HepG2 (cell line): ENCODE data around the gene COA7. TPM values are rescaled to one million over a fixed set of nuclear protein-coding genes. Genes with fewer than 3 reads are reported as not detected.

Experiments used
- ARID4A ChIP-seq: sonication (generic); formaldehyde crosslinking; IDR thresholded peaks from 2 replicates; pipeline ENCODE4 v1.5.0; 2020; ENCODE audit warnings: mild to moderate bottlenecking, missing genetic modification reagents, borderline replicate concordance
- GABPB1 ChIP-seq: IDR thresholded peaks from 2 replicates; pipeline ENCODE4 v1.6.1; 2016; ENCODE audit warnings: mild to moderate bottlenecking, missing genetic modification reagents, moderate library complexity, missing compliant biosample characterization
- KDM2A ChIP-seq: sonication (generic); formaldehyde crosslinking; IDR thresholded peaks from 2 replicates; pipeline ENCODE4 v1.4.0; 2020; ENCODE audit warnings: low read depth, missing genetic modification reagents, borderline replicate concordance
- MAF1 ChIP-seq: sonication (generic); formaldehyde crosslinking; IDR thresholded peaks from 2 replicates; pipeline ENCODE4 v1.5.0; 2020; ENCODE audit warnings: missing genetic modification reagents, borderline replicate concordance
- MED13 ChIP-seq: sonication (generic); formaldehyde crosslinking; IDR thresholded peaks from 2 replicates; pipeline ENCODE4 v1.5.0; 2020; ENCODE audit warnings: missing genetic modification reagents
- NAIF1 ChIP-seq: sonication (generic); formaldehyde crosslinking; IDR thresholded peaks from 2 replicates; pipeline ENCODE4 v1.5.0; 2020; ENCODE audit warnings: mild to moderate bottlenecking, missing genetic modification reagents, borderline replicate concordance
- RBFOX2 ChIP-seq: fragments of 200-400 bp; formaldehyde crosslinking; IDR thresholded peaks from 2 replicates; pipeline ENCODE4 v1.6.1; 2017; ENCODE audit warnings: low read depth, mild to moderate bottlenecking, low read length
- SP4 ChIP-seq: sonication (generic); formaldehyde crosslinking; IDR thresholded peaks from 2 replicates; pipeline ENCODE4 v1.8.1; 2023; ENCODE audit warnings: mild to moderate bottlenecking, missing genetic modification reagents
- THAP11 ChIP-seq: IDR thresholded peaks from 2 replicates; pipeline ENCODE4 v1.6.1; 2016; ENCODE audit warnings: missing biosample characterization, missing genetic modification reagents
- YEATS2 ChIP-seq: sonication (generic); formaldehyde crosslinking; IDR thresholded peaks from 2 replicates; pipeline ENCODE4 v1.4.0; 2020; ENCODE audit warnings: missing genetic modification reagents, borderline replicate concordance
- ZFP1 ChIP-seq: IDR thresholded peaks from 2 replicates; pipeline ENCODE4 v1.6.1; 2016
- ZFY ChIP-seq: sonication (generic); formaldehyde crosslinking; IDR thresholded peaks from 2 replicates; pipeline ENCODE4 v1.4.0; 2020; ENCODE audit warnings: missing genetic modification reagents
- ZNF20 ChIP-seq: sonication (generic); formaldehyde crosslinking; IDR thresholded peaks from 2 replicates; pipeline ENCODE4 v1.4.0; 2020; ENCODE audit warnings: mild to moderate bottlenecking, moderate library complexity, missing genetic modification reagents
- polyA plus RNA-seq, 8 experiments: library from polyadenylated mRNA; depleted of rRNA in 3 of 8; stranded (reverse) in 7 of 8; unstranded in 1 of 8; fragments of >200 nt; fragmentation: Illumina TruSeq in 4 of 8; extraction: Trizol in 4 of 8; gene quantifications; 2 replicates each; pipeline versions ENCODE4 v1.2.1 to v1.2.3, GENCODE V29; 2011 to 2016; ENCODE audit warnings: low read depth in 4 of 8, missing spikeins in 1 of 8, mixed read lengths in 1 of 8; ENCODE audit not compliant: insufficient read depth in 1 of 8
- total RNA-seq, 5 experiments: library from RNA; depleted of rRNA; stranded (reverse); fragments of >200 nt; fragmentation: Illumina TruSeq; extraction: Trizol; gene quantifications; 2 replicates each; pipeline ENCODE4 v1.2.3, GENCODE V29; 2016; ENCODE audit warnings: low read depth in 1 of 5
- TF ChIP-seq, protein P1 (sequence below): sonication (generic); formaldehyde crosslinking; IDR thresholded peaks from 2 replicates; pipeline ENCODE4 v1.5.0; 2020; ENCODE audit warnings: mild to moderate bottlenecking, missing genetic modification reagents, borderline replicate concordance
- TF ChIP-seq, protein P2 (sequence below): sonication (generic); formaldehyde crosslinking; IDR thresholded peaks from 2 replicates; pipeline ENCODE4 v1.9.0; 2022; ENCODE audit warnings: low read depth, missing genetic modification reagents

The COA7 gene
- total and polyA plus RNA-seq, 2 of the 13 experiments (the other 11 are each of a cell fraction or from before 2014, with no cell fraction given): 12.3 to 30.4 TPM

DNA sequence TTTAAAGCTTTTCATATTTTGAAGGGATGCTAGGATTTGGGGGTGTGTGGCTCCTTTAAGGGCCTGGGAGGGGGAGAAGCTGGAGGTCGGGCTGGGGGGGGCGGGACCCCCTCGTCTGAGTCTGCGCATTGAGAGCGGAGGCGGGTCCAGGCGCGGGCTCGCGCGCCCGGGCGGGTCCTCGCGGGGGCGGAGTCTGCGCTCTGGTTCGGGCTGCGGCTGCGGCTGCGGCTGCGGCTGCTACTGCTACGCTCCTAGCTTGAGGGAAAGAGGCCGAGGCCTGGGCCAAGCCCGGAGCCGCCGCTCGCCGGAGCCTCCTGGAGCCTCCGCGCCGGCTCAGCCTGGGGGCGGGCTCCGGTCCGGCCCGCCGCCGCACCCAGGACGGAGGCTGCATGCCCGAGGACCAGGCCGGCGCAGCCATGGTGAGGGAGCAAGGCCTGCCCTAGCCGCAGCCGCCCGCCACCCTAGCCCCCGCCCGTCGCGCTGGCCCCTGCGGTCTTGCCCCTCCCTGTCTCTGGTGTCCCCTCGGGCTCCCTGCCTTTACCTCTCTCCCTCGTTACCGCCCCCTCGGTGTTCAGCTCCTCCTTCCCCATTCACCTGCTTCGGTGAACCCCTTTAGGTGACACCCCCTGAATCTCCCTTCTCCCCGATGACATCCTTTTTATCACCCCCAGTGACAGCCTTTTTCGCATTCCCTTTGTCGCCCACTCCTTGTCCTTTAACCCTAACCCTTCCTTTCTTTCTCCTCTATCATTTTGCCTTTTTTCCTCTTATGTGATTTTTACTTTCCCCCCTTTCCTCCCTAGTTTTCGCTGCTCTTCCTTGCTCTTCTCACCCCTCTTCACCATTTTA lies 28.3 kb upstream of the COA7 start, which contains the start of gene ZYG11B (continued):
- TF ChIP-seq, protein P1, sequence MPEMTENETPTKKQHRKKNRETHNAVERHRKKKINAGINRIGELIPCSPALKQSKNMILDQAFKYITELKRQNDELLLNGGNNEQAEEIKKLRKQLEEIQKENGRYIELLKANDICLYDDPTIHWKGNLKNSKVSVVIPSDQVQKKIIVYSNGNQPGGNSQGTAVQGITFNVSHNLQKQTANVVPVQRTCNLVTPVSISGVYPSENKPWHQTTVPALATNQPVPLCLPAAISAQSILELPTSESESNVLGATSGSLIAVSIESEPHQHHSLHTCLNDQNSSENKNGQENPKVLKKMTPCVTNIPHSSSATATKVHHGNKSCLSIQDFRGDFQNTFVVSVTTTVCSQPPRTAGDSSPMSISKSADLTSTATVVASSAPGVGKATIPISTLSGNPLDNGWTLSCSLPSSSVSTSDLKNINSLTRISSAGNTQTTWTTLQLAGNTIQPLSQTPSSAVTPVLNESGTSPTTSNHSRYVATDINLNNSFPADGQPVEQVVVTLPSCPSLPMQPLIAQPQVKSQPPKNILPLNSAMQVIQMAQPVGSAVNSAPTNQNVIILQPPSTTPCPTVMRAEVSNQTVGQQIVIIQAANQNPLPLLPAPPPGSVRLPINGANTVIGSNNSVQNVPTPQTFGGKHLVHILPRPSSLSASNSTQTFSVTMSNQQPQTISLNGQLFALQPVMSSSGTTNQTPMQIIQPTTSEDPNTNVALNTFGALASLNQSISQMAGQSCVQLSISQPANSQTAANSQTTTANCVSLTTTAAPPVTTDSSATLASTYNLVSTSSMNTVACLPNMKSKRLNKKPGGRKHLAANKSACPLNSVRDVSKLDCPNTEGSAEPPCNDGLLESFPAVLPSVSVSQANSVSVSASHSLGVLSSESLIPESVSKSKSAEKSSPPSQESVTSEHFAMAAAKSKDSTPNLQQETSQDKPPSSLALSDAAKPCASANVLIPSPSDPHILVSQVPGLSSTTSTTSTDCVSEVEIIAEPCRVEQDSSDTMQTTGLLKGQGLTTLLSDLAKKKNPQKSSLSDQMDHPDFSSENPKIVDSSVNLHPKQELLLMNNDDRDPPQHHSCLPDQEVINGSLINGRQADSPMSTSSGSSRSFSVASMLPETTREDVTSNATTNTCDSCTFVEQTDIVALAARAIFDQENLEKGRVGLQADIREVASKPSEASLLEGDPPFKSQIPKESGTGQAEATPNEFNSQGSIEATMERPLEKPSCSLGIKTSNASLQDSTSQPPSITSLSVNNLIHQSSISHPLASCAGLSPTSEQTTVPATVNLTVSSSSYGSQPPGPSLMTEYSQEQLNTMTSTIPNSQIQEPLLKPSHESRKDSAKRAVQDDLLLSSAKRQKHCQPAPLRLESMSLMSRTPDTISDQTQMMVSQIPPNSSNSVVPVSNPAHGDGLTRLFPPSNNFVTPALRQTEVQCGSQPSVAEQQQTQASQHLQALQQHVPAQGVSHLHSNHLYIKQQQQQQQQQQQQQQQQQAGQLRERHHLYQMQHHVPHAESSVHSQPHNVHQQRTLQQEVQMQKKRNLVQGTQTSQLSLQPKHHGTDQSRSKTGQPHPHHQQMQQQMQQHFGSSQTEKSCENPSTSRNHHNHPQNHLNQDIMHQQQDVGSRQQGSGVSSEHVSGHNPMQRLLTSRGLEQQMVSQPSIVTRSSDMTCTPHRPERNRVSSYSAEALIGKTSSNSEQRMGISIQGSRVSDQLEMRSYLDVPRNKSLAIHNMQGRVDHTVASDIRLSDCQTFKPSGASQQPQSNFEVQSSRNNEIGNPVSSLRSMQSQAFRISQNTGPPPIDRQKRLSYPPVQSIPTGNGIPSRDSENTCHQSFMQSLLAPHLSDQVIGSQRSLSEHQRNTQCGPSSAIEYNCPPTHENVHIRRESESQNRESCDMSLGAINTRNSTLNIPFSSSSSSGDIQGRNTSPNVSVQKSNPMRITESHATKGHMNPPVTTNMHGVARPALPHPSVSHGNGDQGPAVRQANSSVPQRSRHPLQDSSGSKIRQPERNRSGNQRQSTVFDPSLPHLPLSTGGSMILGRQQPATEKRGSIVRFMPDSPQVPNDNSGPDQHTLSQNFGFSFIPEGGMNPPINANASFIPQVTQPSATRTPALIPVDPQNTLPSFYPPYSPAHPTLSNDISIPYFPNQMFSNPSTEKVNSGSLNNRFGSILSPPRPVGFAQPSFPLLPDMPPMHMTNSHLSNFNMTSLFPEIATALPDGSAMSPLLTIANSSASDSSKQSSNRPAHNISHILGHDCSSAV (CRISPR knock-in tag): no peak
- no peak; the same call in 1 of the 2 replicates for TF ChIP-seq KDM2A (CRISPR knock-in tag)
- TF ChIP-seq YEATS2 (CRISPR knock-in tag): no peak
- TF ChIP-seq SP4: peak; percentile 50; the same call in 1 of the 2 replicates
- no peak for TF ChIP-seq MED13 (CRISPR knock-in tag)
- TF ChIP-seq MAF1 (CRISPR knock-in tag): no peak
- no peak for TF ChIP-seq ZNF20
- TF ChIP-seq ZFY (CRISPR knock-in tag): peak; percentile 99
- TF ChIP-seq GABPB1 (CRISPR knock-in tag): peak; percentile 36; the same call in 1 of the 2 replicates
- TF ChIP-seq RBFOX2: peak; percentile 88
- TF ChIP-seq, protein P2, sequence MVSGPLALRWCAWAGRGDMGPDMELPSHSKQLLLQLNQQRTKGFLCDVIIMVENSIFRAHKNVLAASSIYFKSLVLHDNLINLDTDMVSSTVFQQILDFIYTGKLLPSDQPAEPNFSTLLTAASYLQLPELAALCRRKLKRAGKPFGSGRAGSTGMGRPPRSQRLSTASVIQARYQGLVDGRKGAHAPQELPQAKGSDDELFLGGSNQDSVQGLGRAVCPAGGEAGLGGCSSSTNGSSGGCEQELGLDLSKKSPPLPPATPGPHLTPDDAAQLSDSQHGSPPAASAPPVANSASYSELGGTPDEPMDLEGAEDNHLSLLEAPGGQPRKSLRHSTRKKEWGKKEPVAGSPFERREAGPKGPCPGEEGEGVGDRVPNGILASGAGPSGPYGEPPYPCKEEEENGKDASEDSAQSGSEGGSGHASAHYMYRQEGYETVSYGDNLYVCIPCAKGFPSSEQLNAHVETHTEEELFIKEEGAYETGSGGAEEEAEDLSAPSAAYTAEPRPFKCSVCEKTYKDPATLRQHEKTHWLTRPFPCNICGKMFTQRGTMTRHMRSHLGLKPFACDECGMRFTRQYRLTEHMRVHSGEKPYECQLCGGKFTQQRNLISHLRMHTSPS (CRISPR knock-in tag): no peak
- TF ChIP-seq ARID4A (CRISPR knock-in tag): peak; percentile 69; the same call in 1 of the 2 replicates
- peak; percentile 54; the same call in 1 of the 2 replicates for TF ChIP-seq NAIF1 (CRISPR knock-in tag)
- TF ChIP-seq ZFP1: no peak
- TF ChIP-seq THAP11: peak; percentile 53
